Tibial nerve (tissue), 3 donors: Measurements from ENCODE around the gene KLRG1.

Experiments used
- CTCF ChIP-seq, 5 experiments: fragments of 200-600 bp in 3 of 5; fragments of 450-650 bp in 2 of 5; sonication (generic) in 3 of 5; IDR thresholded peaks; one replicate each; pipeline ENCODE4 v1.5.1; 2016 to 2019; ENCODE audit warnings: antibody characterized with exemption in 5 of 5, mild to moderate bottlenecking in 3 of 5, moderate library complexity in 2 of 5
- POLR2A ChIP-seq, 2 donors: fragments of 450-650 bp; IDR thresholded peaks; one replicate each; pipeline ENCODE4 v1.6.1; 2017; ENCODE audit warnings: antibody characterized with exemption in 2 of 2, mild to moderate bottlenecking in 2 of 2, moderate library complexity in 2 of 2

GRCh38 chr12:9050521-9051157 lies 61.3 kb downstream of the KLRG1 start:
- no peak for TF ChIP-seq CTCF (IDR thresholded peaks at IDR 0.05)
- no peak for TF ChIP-seq POLR2A (IDR thresholded peaks at IDR 0.05)
